Keratinocyte (primary cell): ENCODE data around the gene HAT1. TPM values are rescaled to one million over a fixed set of nuclear protein-coding genes. Genes with fewer than 3 reads are reported as not detected.
"Not testable (repeated sequence)": the region's sequence is repeated elsewhere in the genome, so short reads cannot be mapped to it uniquely, and the experiment has no call there.

ENCODE experiments used
- DNase-seq: peaks from one replicate; pipeline ENCODE4 v3.0.0-alpha.2; 2011; ENCODE audit warnings: low read depth, missing footprints, low spot score
- FAIRE-seq: peaks from 2 replicates; lab custom pipeline; 2011; peaks lifted over from hg19 to GRCh38; lab: Jason Lieb, UNC
- H2AFZ ChIP-seq: 2 replicates; pipeline ENCODE4 v1.6.0; 2012; ENCODE audit warnings: low read length, control low read depth, inconsistent platforms; ENCODE audit not compliant: control insufficient read depth
- H3K27ac ChIP-seq: 2 replicates; pipeline ENCODE4 v1.5.1; 2011; ENCODE audit warnings: low read length; ENCODE audit not compliant: control insufficient read depth, insufficient read depth
- H3K27me3 ChIP-seq: 3 replicates; pipeline ENCODE4 v1.6.0; 2011; ENCODE audit warnings: low read length; ENCODE audit not compliant: control insufficient read depth, insufficient read depth; ENCODE audit errors: extremely low read depth
- H3K36me3 ChIP-seq, 2 experiments: 2 replicates in 1 of 2; 3 replicates in 1 of 2; pipeline ENCODE4 v1.5.1; 2011; ENCODE audit warnings: low read length in 2 of 2, mild to moderate bottlenecking in 1 of 2; ENCODE audit not compliant: control insufficient read depth in 2 of 2, insufficient read depth in 2 of 2; ENCODE audit errors: extremely low read depth in 1 of 2
- H3K4me1 ChIP-seq: 3 replicates; pipeline ENCODE4 v1.5.1; 2011; ENCODE audit warnings: low read length; ENCODE audit not compliant: control insufficient read depth, insufficient read depth; ENCODE audit errors: extremely low read depth
- H3K4me2 ChIP-seq: 3 replicates; pipeline ENCODE4 v1.6.0; 2011; ENCODE audit warnings: low read depth, low read length; ENCODE audit not compliant: control insufficient read depth, insufficient read depth; ENCODE audit errors: extremely low read depth
- H3K4me3 ChIP-seq, 3 experiments: fragments of 200-600 bp in 1 of 3; sonication (generic) in 1 of 3; 2 replicates in 2 of 3; 3 replicates in 1 of 3; pipeline ENCODE4 v1.5.1; 2011 to 2016; ENCODE audit warnings: low read length in 3 of 3, mild to moderate bottlenecking in 3 of 3, control low read depth in 2 of 3, inconsistent platforms in 1 of 3, low read depth in 1 of 3, mixed read lengths in 1 of 3, mixed run types in 1 of 3, moderate library complexity in 1 of 3; ENCODE audit not compliant: control insufficient read depth in 2 of 3, insufficient read depth in 2 of 3; ENCODE audit errors: extremely low read depth in 1 of 3
- H3K79me2 ChIP-seq: 2 replicates; pipeline ENCODE4 v1.6.0; 2012; ENCODE audit warnings: low read length; ENCODE audit not compliant: control insufficient read depth, insufficient read depth
- H3K9ac ChIP-seq: 3 replicates; pipeline ENCODE4 v1.6.0; 2011; ENCODE audit warnings: low read length; ENCODE audit not compliant: control insufficient read depth, insufficient read depth; ENCODE audit errors: extremely low read depth
- H3K9me1 ChIP-seq: 3 replicates; pipeline ENCODE4 v1.6.0; 2011; ENCODE audit warnings: low read length; ENCODE audit not compliant: control insufficient read depth, insufficient read depth; ENCODE audit errors: extremely low read depth
- H3K9me3 ChIP-seq: 2 replicates; pipeline ENCODE4 v1.5.1; 2012; ENCODE audit warnings: low read depth, low read length; ENCODE audit not compliant: control insufficient read depth
- H4K20me1 ChIP-seq: 3 replicates; pipeline ENCODE4 v1.6.0; 2011; ENCODE audit warnings: low read length; ENCODE audit not compliant: control insufficient read depth, insufficient read depth; ENCODE audit errors: extremely low read depth
- EZH2 ChIP-seq: IDR thresholded peaks from one replicate; pipeline ENCODE4 v1.6.1; 2012; ENCODE audit warnings: inconsistent platforms, mild to moderate bottlenecking, low read length, moderate library complexity
- dilution Hi-C: fragments of 300-500 bp; cut with MboI; formaldehyde crosslinking; loops from one replicate; pipeline ENCODE4 v1.7.0; 2020; ENCODE audit warnings: low sequenced_read_pairs; ENCODE audit not compliant: extremely low pct_ligation_motif_present
- polyA plus RNA-seq, 5 experiments: library from polyadenylated mRNA; depleted of rRNA in 3 of 5; stranded (reverse) in 3 of 5; stranded (forward) in 1 of 5; unstranded in 1 of 5; fragments of >200 nt; gene quantifications; 1 replicate in 1 of 5; 2 replicates in 3 of 5; 3 replicates in 1 of 5; pipeline versions ENCODE4 v1.2.1 to v1.2.3, GENCODE V29; 2011 to 2012; ENCODE audit warnings: missing spikeins in 2 of 5, low read depth in 1 of 5, low replicate concordance in 1 of 5
- TF ChIP-seq, protein P1 (sequence below), 3 experiments: IDR thresholded peaks in 1 of 3; conservative IDR thresholded peaks in 1 of 3; optimal IDR thresholded peaks in 1 of 3; 2 replicates in 2 of 3; 3 replicates in 1 of 3; pipeline versions ENCODE3 to v1.5.1; 2011; ENCODE audit warnings: low read length in 3 of 3, mild to moderate bottlenecking in 3 of 3, moderate library complexity in 2 of 3, control low read depth in 1 of 3, inconsistent platforms in 1 of 3; ENCODE audit not compliant: insufficient read depth in 2 of 3; ENCODE audit errors: extremely low read depth in 1 of 3

Gene HAT1
- polyA plus RNA-seq, 1 donor (not counting 4 experiments of a cell fraction or from before 2014, with no cell fraction given), result 91.2 TPM

DNA sequence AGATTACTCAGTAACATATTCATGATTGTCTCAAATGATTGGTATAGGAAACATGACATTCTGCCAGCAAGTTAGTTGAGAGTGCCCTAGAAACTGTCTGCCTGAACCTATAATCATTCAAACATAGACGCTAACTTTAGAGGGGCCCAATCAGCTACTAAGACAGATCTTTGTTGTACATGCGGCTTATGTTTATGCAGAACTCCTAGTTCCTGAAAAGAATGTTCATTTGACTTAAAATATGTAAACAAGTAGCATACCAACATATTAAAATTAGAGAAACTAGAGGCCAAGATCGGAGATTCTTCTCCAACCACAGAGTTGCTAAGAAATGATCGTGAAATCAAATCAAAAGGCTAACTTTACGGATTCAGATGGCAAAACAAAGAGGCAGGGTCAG, 73.3 kb downstream of the HAT1 start:
- Histone ChIP-seq H2AFZ (no peak overlapping the region), H3K36me3 (no peaks in the 10 kb centered on the region), H3K9me1 (no peaks in the 10 kb centered on the region), H3K27ac (no peak overlapping the region), H3K9me3 (no peaks in the 10 kb centered on the region), H3K27me3 (no peaks in the 10 kb centered on the region), H3K9ac (no peak overlapping the region), H3K4me1 (peaks cover 22% of the 10 kb centered on the region), H3K4me3 (no peak overlapping the region), H3K79me2 (no peaks in the 10 kb centered on the region), H3K4me2 (no peak overlapping the region), H4K20me1 (no peaks in the 10 kb centered on the region)
- TF ChIP-seq, protein P1, sequence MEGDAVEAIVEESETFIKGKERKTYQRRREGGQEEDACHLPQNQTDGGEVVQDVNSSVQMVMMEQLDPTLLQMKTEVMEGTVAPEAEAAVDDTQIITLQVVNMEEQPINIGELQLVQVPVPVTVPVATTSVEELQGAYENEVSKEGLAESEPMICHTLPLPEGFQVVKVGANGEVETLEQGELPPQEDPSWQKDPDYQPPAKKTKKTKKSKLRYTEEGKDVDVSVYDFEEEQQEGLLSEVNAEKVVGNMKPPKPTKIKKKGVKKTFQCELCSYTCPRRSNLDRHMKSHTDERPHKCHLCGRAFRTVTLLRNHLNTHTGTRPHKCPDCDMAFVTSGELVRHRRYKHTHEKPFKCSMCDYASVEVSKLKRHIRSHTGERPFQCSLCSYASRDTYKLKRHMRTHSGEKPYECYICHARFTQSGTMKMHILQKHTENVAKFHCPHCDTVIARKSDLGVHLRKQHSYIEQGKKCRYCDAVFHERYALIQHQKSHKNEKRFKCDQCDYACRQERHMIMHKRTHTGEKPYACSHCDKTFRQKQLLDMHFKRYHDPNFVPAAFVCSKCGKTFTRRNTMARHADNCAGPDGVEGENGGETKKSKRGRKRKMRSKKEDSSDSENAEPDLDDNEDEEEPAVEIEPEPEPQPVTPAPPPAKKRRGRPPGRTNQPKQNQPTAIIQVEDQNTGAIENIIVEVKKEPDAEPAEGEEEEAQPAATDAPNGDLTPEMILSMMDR (optimal IDR thresholded peaks at IDR 0.05 in 1 of 3, IDR thresholded peaks at IDR 0.05 in 1 of 3, conservative IDR thresholded peaks at IDR 0.05 in 1 of 3; ENCODE audit: extremely low read depth in 1 of 3, insufficient read depth in 2 of 3, low read length in 3 of 3), result no peak
- no peak for TF ChIP-seq EZH2
- DNase-seq, result no peak
- dilution Hi-C loops, result no loop called here
- no peak for FAIRE-seq

DNA sequence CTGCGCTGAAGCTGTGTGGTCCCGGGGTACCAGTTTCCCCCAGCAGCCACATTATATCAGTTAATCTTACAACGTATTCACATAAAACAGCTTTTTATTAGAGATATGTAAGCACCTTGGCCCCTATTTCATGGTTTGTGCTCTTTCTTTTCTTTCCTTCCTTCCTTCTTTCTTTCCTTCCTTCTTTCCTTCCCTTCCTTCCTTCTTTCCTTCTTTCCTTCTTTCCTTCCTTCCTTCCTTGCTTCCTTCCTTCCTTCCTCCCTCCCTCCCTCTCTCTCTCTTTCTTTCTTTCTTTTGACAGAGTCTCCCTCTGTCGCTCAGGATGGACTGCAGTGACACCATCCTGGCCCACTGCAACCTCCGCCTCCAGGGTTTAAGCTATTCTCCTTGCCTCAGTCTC, 73.8 kb downstream of the HAT1 start:
- Histone ChIP-seq H3K4me3 (no peak overlapping the region), H3K27me3 (no peaks in the 10 kb centered on the region), H4K20me1 (no peaks in the 10 kb centered on the region), H3K9ac (no peak overlapping the region), H3K4me2 (no peak overlapping the region), H3K36me3 (no peaks in the 10 kb centered on the region), H3K9me1 (no peaks in the 10 kb centered on the region), H2AFZ (no peak overlapping the region), H3K4me1 (peaks cover 24% of the 10 kb centered on the region), H3K9me3 (no peaks in the 10 kb centered on the region), H3K79me2 (no peaks in the 10 kb centered on the region), H3K27ac (no peak overlapping the region)
- TF ChIP-seq EZH2, result no peak
- TF ChIP-seq, protein P1 (optimal IDR thresholded peaks at IDR 0.05 in 1 of 3, IDR thresholded peaks at IDR 0.05 in 1 of 3, conservative IDR thresholded peaks at IDR 0.05 in 1 of 3; ENCODE audit: extremely low read depth in 1 of 3, insufficient read depth in 2 of 3, low read length in 3 of 3), result no peak
- DNase-seq (no peak), FAIRE-seq (no peak)
- dilution Hi-C loops, result no loop called here

GRCh38 chr2:171997031-171997430, 74.8 kb downstream of the HAT1 start:
- H3K9me3 ChIP-seq, DNase-seq, H3K9me1 ChIP-seq, H3K4me3 ChIP-seq, FAIRE-seq, dilution Hi-C loops, H3K9ac ChIP-seq, H2AFZ ChIP-seq, H3K27me3 ChIP-seq, H3K79me2 ChIP-seq, H3K4me2 ChIP-seq, H4K20me1 ChIP-seq, H3K27ac ChIP-seq, H3K36me3 ChIP-seq: not testable (repeated sequence)
- H3K4me1 ChIP-seq, result peaks cover 24% of the 10 kb centered on the region
